SH-SY5Y (cell line): Measurements from ENCODE around the gene EYA4.

Experiments used
- GATA2 ChIP-seq: IDR thresholded peaks from 2 replicates; pipeline ENCODE4 v1.6.1; 2011; ENCODE audit warnings: mild to moderate bottlenecking, low read depth, low read length
- GATA3 ChIP-seq: IDR thresholded peaks from 2 replicates; pipeline ENCODE4 v1.6.1; 2011; ENCODE audit warnings: low read depth, mild to moderate bottlenecking, low read length, moderate library complexity

GRCh38 chr6:133396233-133396983, 155.3 kb downstream of the EYA4 start:
- TF ChIP-seq GATA2, result no peak
- no peak for TF ChIP-seq GATA3
